ENCODE data around the gene F2.
"Not testable (repeated sequence)": the region's sequence is repeated elsewhere in the genome, so short reads cannot be mapped to it uniquely, and the experiment has no call there.

DNA sequence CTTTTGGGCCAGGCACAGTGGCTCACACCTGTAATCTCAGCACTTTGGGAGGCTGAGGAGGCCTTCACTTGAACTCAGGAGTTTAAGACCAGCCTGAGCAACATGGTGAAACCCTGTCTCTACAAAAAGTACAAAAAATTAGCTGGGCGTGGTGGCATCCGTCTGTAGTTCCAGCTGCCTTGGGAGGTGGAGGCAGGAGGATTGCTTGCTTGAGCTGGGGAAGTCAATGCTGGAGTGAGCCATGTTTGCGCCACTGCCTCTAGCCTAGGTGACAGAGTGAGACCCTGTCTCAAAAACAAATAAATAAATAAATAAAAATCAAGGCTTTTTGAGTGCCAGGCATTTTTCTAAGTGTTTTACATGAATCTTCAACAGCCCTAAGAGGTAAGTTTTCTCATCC, 48.5 kb upstream of the F2 start:
- TF ChIP-seq POLR2A (IDR thresholded peaks at IDR 0.05), result not testable (repeated sequence)
- TF ChIP-seq, protein P1, sequence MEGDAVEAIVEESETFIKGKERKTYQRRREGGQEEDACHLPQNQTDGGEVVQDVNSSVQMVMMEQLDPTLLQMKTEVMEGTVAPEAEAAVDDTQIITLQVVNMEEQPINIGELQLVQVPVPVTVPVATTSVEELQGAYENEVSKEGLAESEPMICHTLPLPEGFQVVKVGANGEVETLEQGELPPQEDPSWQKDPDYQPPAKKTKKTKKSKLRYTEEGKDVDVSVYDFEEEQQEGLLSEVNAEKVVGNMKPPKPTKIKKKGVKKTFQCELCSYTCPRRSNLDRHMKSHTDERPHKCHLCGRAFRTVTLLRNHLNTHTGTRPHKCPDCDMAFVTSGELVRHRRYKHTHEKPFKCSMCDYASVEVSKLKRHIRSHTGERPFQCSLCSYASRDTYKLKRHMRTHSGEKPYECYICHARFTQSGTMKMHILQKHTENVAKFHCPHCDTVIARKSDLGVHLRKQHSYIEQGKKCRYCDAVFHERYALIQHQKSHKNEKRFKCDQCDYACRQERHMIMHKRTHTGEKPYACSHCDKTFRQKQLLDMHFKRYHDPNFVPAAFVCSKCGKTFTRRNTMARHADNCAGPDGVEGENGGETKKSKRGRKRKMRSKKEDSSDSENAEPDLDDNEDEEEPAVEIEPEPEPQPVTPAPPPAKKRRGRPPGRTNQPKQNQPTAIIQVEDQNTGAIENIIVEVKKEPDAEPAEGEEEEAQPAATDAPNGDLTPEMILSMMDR (IDR thresholded peaks at IDR 0.05), result not testable (repeated sequence)
